HG03565 (cell line): Measurements from ENCODE around the gene RILPL1.
"Not testable (repeated sequence)": the region's sequence is repeated elsewhere in the genome, so short reads cannot be mapped to it uniquely, and the experiment has no call there.

Experiments used
- ATAC-seq: cut with Tn5 transposase; IDR thresholded peaks from one replicate; pipeline ENCODE4 v1.9.1; 2021; ENCODE audit warnings: mild to moderate bottlenecking, moderate library complexity; ENCODE audit not compliant: unreplicated experiment

The RILPL1 gene

GRCh38 chr12:123498126-123498825 is 35.2 kb downstream of the RILPL1 start:
- ATAC-seq: no peak

GRCh38 chr12:123497065-123497464 is 36.5 kb downstream of the RILPL1 start:
- no peak for ATAC-seq

GRCh38 chr12:123494124-123494851 is 39.2 kb downstream of the RILPL1 start:
- no peak for ATAC-seq

- ATAC-seq: not testable (repeated sequence)
These were observed 41.0 kb downstream of the RILPL1 start for GRCh38 chr12:123492339-123493039.

- no peak for ATAC-seq
These were observed 42.0 kb downstream of the RILPL1 start for GRCh38 chr12:123491481-123491880.

- no peak for ATAC-seq
These were observed 42.5 kb downstream of the RILPL1 start for GRCh38 chr12:123491056-123491455.

- ATAC-seq: no peak
These were observed 43.4 kb downstream of the RILPL1 start for GRCh38 chr12:123490089-123490488.

GRCh38 chr12:123489580-123489979 is 43.9 kb downstream of the RILPL1 start:
- ATAC-seq: no peak

- no peak for ATAC-seq
These were observed 44.8 kb downstream of the RILPL1 start for GRCh38 chr12:123488539-123489230.

- ATAC-seq: no peak
These were observed 46.1 kb downstream of the RILPL1 start for GRCh38 chr12:123487428-123487827.

GRCh38 chr12:123485756-123486155 is 47.8 kb downstream of the RILPL1 start:
- no peak for ATAC-seq

GRCh38 chr12:123483602-123484248 is 49.8 kb downstream of the RILPL1 start:
- ATAC-seq: no peak

- ATAC-seq: no peak
These were observed 50.6 kb downstream of the RILPL1 start for GRCh38 chr12:123482876-123483275.

- ATAC-seq: not testable (repeated sequence)
These were observed 52.3 kb downstream of the RILPL1 start for GRCh38 chr12:123481251-123481650.

GRCh38 chr12:123479442-123480180 is 53.9 kb downstream of the RILPL1 start:
- no peak for ATAC-seq

GRCh38 chr12:123478762-123479161 is 54.8 kb downstream of the RILPL1 start:
- no peak for ATAC-seq

- no peak for ATAC-seq
These were observed 55.5 kb downstream of the RILPL1 start for GRCh38 chr12:123478069-123478468.

GRCh38 chr12:123475246-123475703 is 58.2 kb downstream of the RILPL1 start:
- no peak for ATAC-seq

- ATAC-seq: no peak
These were observed 58.9 kb downstream of the RILPL1 start for GRCh38 chr12:123474485-123475245.
